Loucy (cell line): ENCODE data around the gene PFKM.

Source experiments
- H2AFZ ChIP-seq: fragments of 200-600 bp; sonication (generic); 2 replicates; pipeline ENCODE4 v1.6.0; 2016; ENCODE audit warnings: antibody characterized with exemption, mild to moderate bottlenecking, low read length, moderate library complexity
- H3F3A ChIP-seq: fragments of 200-600 bp; 2 replicates; pipeline ENCODE4 v1.6.0; 2016; ENCODE audit warnings: antibody characterized with exemption, low read depth, mild to moderate bottlenecking
- H3K27me3 ChIP-seq: fragments of 200-600 bp; sonication (generic); 2 replicates; pipeline ENCODE4 v1.6.1; 2014; ENCODE audit warnings: low read length, mild to moderate bottlenecking; ENCODE audit not compliant: insufficient read depth, poor library complexity, severe bottlenecking
- H3K36me3 ChIP-seq: fragments of 200-600 bp; sonication (generic); 2 replicates; pipeline ENCODE4 v1.6.1; 2016; ENCODE audit warnings: low read length; ENCODE audit not compliant: insufficient read depth
- H3K4me1 ChIP-seq: fragments of 200-600 bp; sonication (generic); 2 replicates; pipeline ENCODE4 v1.5.1; 2014; ENCODE audit warnings: low read length, mild to moderate bottlenecking; ENCODE audit not compliant: insufficient read depth, poor library complexity, severe bottlenecking
- H3K4me2 ChIP-seq: fragments of 200-600 bp; sonication (generic); 2 replicates; pipeline ENCODE4 v1.6.0; 2014; ENCODE audit warnings: antibody characterized with exemption, low read length, low read depth, mild to moderate bottlenecking; ENCODE audit not compliant: poor library complexity, severe bottlenecking
- H3K4me3 ChIP-seq: fragments of 200-600 bp; sonication (generic); 2 replicates; pipeline ENCODE4 v1.5.1; 2014; ENCODE audit warnings: low read length, mild to moderate bottlenecking, mixed read lengths; ENCODE audit not compliant: poor library complexity, severe bottlenecking
- H3K79me2 ChIP-seq: fragments of 200-600 bp; sonication (generic); 2 replicates; pipeline ENCODE4 v1.6.1; 2014; ENCODE audit warnings: low read length; ENCODE audit not compliant: insufficient read depth
- H3K9ac ChIP-seq: fragments of 200-600 bp; sonication (generic); 2 replicates; pipeline ENCODE4 v1.6.0; 2014; ENCODE audit warnings: mild to moderate bottlenecking, low read depth, low read length, moderate library complexity; ENCODE audit not compliant: poor library complexity, severe bottlenecking
- H3K9me2 ChIP-seq: fragments of 200-600 bp; sonication (generic); replicated peaks from 2 replicates; pipeline ENCODE4 v1.6.1; 2016; ENCODE audit warnings: low read depth, low read length, mixed read lengths
- H3K9me3 ChIP-seq: fragments of 200-600 bp; sonication (generic); 2 replicates; pipeline ENCODE4 v1.6.1; 2014; ENCODE audit warnings: mild to moderate bottlenecking, antibody characterized with exemption, low read length, low read depth; ENCODE audit not compliant: insufficient read depth
- H4K20me1 ChIP-seq: fragments of 200-600 bp; sonication (generic); 2 replicates; pipeline ENCODE4 v1.6.0; 2014; ENCODE audit warnings: antibody characterized with exemption, low read length, mild to moderate bottlenecking; ENCODE audit not compliant: insufficient read depth, poor library complexity, severe bottlenecking
- CTCF ChIP-seq: fragments of 200-600 bp; sonication (generic); conservative IDR thresholded peaks from 2 replicates; pipeline ENCODE4 v1.5.1; 2014; ENCODE audit warnings: mild to moderate bottlenecking, antibody characterized with exemption, low read length
- EZH2phosphoT487 ChIP-seq: fragments of 200-600 bp; IDR thresholded peaks from 2 replicates; pipeline ENCODE4 v1.6.1; 2018; ENCODE audit warnings: antibody characterized with exemption, mild to moderate bottlenecking, moderate library complexity, borderline replicate concordance

The PFKM gene

GRCh38 chr12:48180424-48180823 lies 61.3 kb downstream of the PFKM start:
- no peaks in the 10 kb centered on the region for H3K9me3 ChIP-seq
- H3K79me2 ChIP-seq, result no peaks in the 10 kb centered on the region
- H3K4me2 ChIP-seq, result no peak overlapping the region
- no peaks in the 10 kb centered on the region for H3K9me2 ChIP-seq
- no peaks in the 10 kb centered on the region for H3K27me3 ChIP-seq
- peaks cover 24% of the 10 kb centered on the region for H3K4me1 ChIP-seq
- H3K36me3 ChIP-seq, result no peaks in the 10 kb centered on the region
- H3F3A ChIP-seq, result no peaks in the 10 kb centered on the region; the same call in 1 of the 2 replicates
- H4K20me1 ChIP-seq, result no peaks in the 10 kb centered on the region
- no peak for TF ChIP-seq CTCF
- no peak for TF ChIP-seq EZH2phosphoT487
- H2AFZ ChIP-seq, result no peak overlapping the region
- no peak overlapping the region for H3K9ac ChIP-seq
- no peak overlapping the region for H3K4me3 ChIP-seq

- no peaks in the 10 kb centered on the region for H4K20me1 ChIP-seq
- H3K4me1 ChIP-seq, result peaks cover 24% of the 10 kb centered on the region
- no peaks in the 10 kb centered on the region for H3K36me3 ChIP-seq
- no peaks in the 10 kb centered on the region for H3K79me2 ChIP-seq
- no peaks in the 10 kb centered on the region for H3K9me3 ChIP-seq
- H3K27me3 ChIP-seq, result no peaks in the 10 kb centered on the region
- no peak overlapping the region for H3K4me3 ChIP-seq
- TF ChIP-seq EZH2phosphoT487 (no peak), CTCF (no peak)
- no peak overlapping the region for H3K9ac ChIP-seq
- no peaks in the 10 kb centered on the region; the same call in 1 of the 2 replicates for H3F3A ChIP-seq
- no peaks in the 10 kb centered on the region for H3K9me2 ChIP-seq
- no peak overlapping the region for H2AFZ ChIP-seq
- no peak overlapping the region for H3K4me2 ChIP-seq
Measured at GRCh38 chr12:48180857-48181495, 61.8 kb downstream of the PFKM start.

DNA sequence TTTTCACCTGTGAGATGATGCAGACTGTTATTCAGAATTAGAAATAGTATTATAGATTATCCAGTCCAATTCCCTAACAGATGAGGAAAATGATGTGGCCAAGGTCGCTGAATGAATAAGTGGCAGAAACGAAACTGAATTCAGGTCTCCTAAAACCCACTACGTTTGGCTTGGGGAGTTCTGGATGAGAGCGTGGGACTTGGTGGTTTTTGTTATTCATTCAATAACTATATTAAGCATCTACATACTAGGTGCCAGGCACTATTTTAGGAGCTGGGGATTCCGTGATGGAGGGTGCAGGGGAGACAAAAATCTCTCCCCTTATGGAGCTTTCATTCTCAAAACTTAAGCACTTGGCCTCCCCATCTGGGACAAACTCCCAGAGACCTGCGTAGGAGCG lies 63.5 kb downstream of the PFKM start:
- Histone ChIP-seq H3K9me3 (no peaks in the 10 kb centered on the region), H3K9ac (peak overlapping the region; percentile 47), H3K79me2 (no peaks in the 10 kb centered on the region), H4K20me1 (no peaks in the 10 kb centered on the region), H3K36me3 (no peaks in the 10 kb centered on the region), H3K4me2 (peak overlapping the region; percentile 81), H3F3A (no peaks in the 10 kb centered on the region; the same call in 1 of the 2 replicates), H3K4me1 (peaks cover 26% of the 10 kb centered on the region), H3K4me3 (peak overlapping the region; percentile 80), H2AFZ (peak overlapping the region; percentile 95), H3K27me3 (no peaks in the 10 kb centered on the region), H3K9me2 (no peaks in the 10 kb centered on the region)
- TF ChIP-seq CTCF (no peak), EZH2phosphoT487 (no peak)
